GM12878 (cell line): ENCODE measurements around the gene MAPKAP1. TPM values are rescaled to one million over a fixed set of nuclear protein-coding genes. Genes with fewer than 3 reads are reported as not detected.

Experiments used
- ATF7 ChIP-seq: fragments of 450-650 bp; IDR thresholded peaks from 2 replicates; pipeline ENCODE4 v1.6.1; 2016; ENCODE audit warnings: low read depth, mild to moderate bottlenecking
- CHD1 ChIP-seq: IDR thresholded peaks from 2 replicates; pipeline ENCODE4 v1.6.1; 2012; ENCODE audit warnings: low read depth, low read length, improper control_type of control experiment
- DPF2 ChIP-seq: fragments of 450-650 bp; IDR thresholded peaks from 2 replicates; pipeline ENCODE4 v1.6.1; 2017; ENCODE audit warnings: mild to moderate bottlenecking
- EGR1 ChIP-seq, 2 experiments: IDR thresholded peaks; 1 replicate in 1 of 2; 2 replicates in 1 of 2; pipeline ENCODE4 v1.6.1; 2011 to 2012; ENCODE audit warnings: low read depth in 2 of 2, low read length in 2 of 2, borderline replicate concordance in 1 of 2, mild to moderate bottlenecking in 1 of 2, moderate library complexity in 1 of 2
- ETV6 ChIP-seq, 2 experiments: fragments of 450-650 bp in 1 of 2; IDR thresholded peaks in 1 of 2; conservative IDR thresholded peaks in 1 of 2; 2 replicates each; pipeline ENCODE4 v1.6.1; 2014; ENCODE audit warnings: antibody characterized with exemption in 1 of 2, borderline replicate concordance in 1 of 2, low read depth in 1 of 2, mild to moderate bottlenecking in 1 of 2, moderate library complexity in 1 of 2
- FOS ChIP-seq: IDR thresholded peaks from 3 replicates; pipeline ENCODE4 v1.6.1; 2011; ENCODE audit warnings: borderline replicate concordance; ENCODE audit not compliant: insufficient read length; ENCODE audit errors: extremely low read depth
- HDGF ChIP-seq: fragments of 450-650 bp; IDR thresholded peaks from 2 replicates; pipeline ENCODE4 v1.6.1; 2016; ENCODE audit warnings: antibody characterized with exemption
- NR2F1 ChIP-seq: fragments of 450-650 bp; conservative IDR thresholded peaks from 2 replicates; pipeline ENCODE4 v1.6.1; 2017; ENCODE audit warnings: mild to moderate bottlenecking
- PKNOX1 ChIP-seq: fragments of 450-650 bp; IDR thresholded peaks from 2 replicates; pipeline ENCODE4 v1.6.1; 2016; ENCODE audit warnings: mild to moderate bottlenecking
- POLR2AphosphoS2 ChIP-seq: IDR thresholded peaks from 2 replicates; pipeline ENCODE4 v1.6.1; 2011; ENCODE audit warnings: low read depth, mild to moderate bottlenecking, low read length, improper control_type of control experiment, moderate library complexity
- POLR2AphosphoS5 ChIP-seq: IDR thresholded peaks from 2 replicates; pipeline ENCODE4 v1.6.1; 2011; ENCODE audit warnings: mild to moderate bottlenecking, low read length, inconsistent platforms
- POU2F2 ChIP-seq: IDR thresholded peaks from 3 replicates; pipeline ENCODE4 v1.6.1; 2011; ENCODE audit warnings: low read depth, mild to moderate bottlenecking, low read length, borderline replicate concordance
- RAD51 ChIP-seq: fragments of 450-650 bp; IDR thresholded peaks from 2 replicates; pipeline ENCODE4 v1.6.1; 2016; ENCODE audit warnings: moderate library complexity, mild to moderate bottlenecking, inconsistent platforms
- REST ChIP-seq: IDR thresholded peaks from 2 replicates; pipeline ENCODE4 v1.6.1; 2012; ENCODE audit warnings: mild to moderate bottlenecking, low read depth, low read length
- SMAD5 ChIP-seq: IDR thresholded peaks from 2 replicates; pipeline ENCODE4 v1.6.1; 2016; ENCODE audit warnings: antibody characterized with exemption, low read depth
- SMC3 ChIP-seq: IDR thresholded peaks from 2 replicates; pipeline ENCODE4 v1.6.1; 2011; ENCODE audit warnings: low read length, improper control_type of control experiment, borderline replicate concordance
- SUPT20H ChIP-seq: IDR thresholded peaks from 2 replicates; pipeline ENCODE4 v1.6.1; 2011; ENCODE audit warnings: low read depth, mild to moderate bottlenecking, low read length, moderate library complexity, borderline replicate concordance; ENCODE audit not compliant: control insufficient read depth
- ZSCAN29 ChIP-seq: fragments of 450-650 bp; IDR thresholded peaks from 2 replicates; pipeline ENCODE4 v1.6.1; 2017; ENCODE audit warnings: mild to moderate bottlenecking, moderate library complexity
- polyA plus RNA-seq, 11 experiments: library from polyadenylated mRNA; depleted of rRNA in 4 of 11; unstranded in 6 of 11; stranded (reverse) in 5 of 11; fragments of >200 nt; fragmentation: Nextera tagmentation in 4 of 11; fragmentation: Illumina TruSeq in 1 of 11; extraction: Ambion mirVana in 4 of 11; extraction: Trizol in 1 of 11; gene quantifications; 1 replicate in 1 of 11; 2 replicates in 10 of 11; pipeline versions ENCODE4 v1.2.1 to v1.2.3, GENCODE V29; 2011 to 2016; ENCODE audit warnings: inconsistent platforms in 2 of 11, missing spikeins in 2 of 11, low read depth in 1 of 11
- total RNA-seq, 4 experiments: library from RNA; depleted of rRNA in 3 of 4; stranded (reverse); fragments of >200 nt in 3 of 4; fragmentation: Illumina TruSeq in 1 of 4; extraction: Trizol in 1 of 4; gene quantifications; 2 replicates each; pipeline versions ENCODE4 v1.2.1 to v1.2.3, GENCODE V29; 2013 to 2021
- TF ChIP-seq, protein P1 (sequence below), 3 experiments: IDR thresholded peaks in 2 of 3; conservative IDR thresholded peaks in 1 of 3; 2 replicates each; pipeline ENCODE4 v1.5.1; 2011; ENCODE audit warnings: low read depth in 3 of 3, low read length in 3 of 3, mild to moderate bottlenecking in 3 of 3, control low read depth in 2 of 3, moderate library complexity in 2 of 3, inconsistent platforms in 1 of 3, mixed read lengths in 1 of 3; ENCODE audit not compliant: control insufficient read depth in 2 of 3, insufficient read depth in 1 of 3; ENCODE audit errors: extremely low read depth in 1 of 3
- TF ChIP-seq, protein P2 (sequence below): IDR thresholded peaks from 2 replicates; pipeline ENCODE4 v1.6.1; 2012; ENCODE audit warnings: low read depth, low read length, improper control_type of control experiment

The MAPKAP1 gene
- total and polyA plus RNA-seq, 10 of the 15 experiments (the other 5 are each of a cell fraction or from before 2014, with no cell fraction given) = 5.1 to 188 (median 105) TPM

DNA sequence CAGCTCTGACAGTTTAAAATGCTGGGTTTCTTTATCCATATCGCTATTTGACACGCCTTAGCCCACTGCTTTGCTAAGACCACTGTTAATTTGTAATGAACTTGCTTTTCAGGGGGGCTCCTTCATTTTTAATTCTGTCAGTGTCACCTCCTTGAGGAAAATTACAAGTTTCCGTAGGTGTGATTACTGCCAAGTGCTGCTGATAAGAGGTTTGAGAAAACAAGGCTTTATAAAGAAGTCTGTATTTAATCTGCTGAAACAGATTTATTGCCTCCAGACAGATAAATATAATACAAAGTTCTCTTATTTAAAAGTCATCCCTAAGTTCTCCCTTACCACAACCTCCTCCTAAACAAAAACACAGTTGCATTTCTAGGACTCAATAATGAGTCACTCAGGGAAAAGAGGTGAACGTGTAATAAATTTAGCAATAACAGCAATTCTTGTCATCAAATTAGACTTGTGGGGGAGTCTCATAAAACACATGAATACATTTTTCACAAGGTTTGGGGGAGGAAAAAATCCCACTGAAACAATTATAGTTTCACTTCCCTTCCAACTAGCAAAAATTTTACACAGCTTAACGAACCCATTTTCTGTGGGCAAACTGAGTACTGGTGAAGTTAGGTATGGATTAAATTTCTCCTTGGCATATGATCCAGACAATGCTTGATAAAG lies 72.8 kb downstream of the MAPKAP1 start (continued):
- TF ChIP-seq NR2F1 (peak; percentile 51; the same call in 1 of the 2 replicates), FOS (no peak), SMAD5 (no peak), ZSCAN29 (0 out of 2 replicates have a peak, but pooled peaks have one; percentile 49), RAD51 (peak; percentile 43; the same call in 1 of the 2 replicates), HDGF (no peak), SUPT20H (no peak), PKNOX1 (0 out of 2 replicates have a peak, but pooled peaks have one; percentile 11), ETV6 (conservative IDR thresholded peaks at IDR 0.05 in 1 of 2, IDR thresholded peaks at IDR 0.05 in 1 of 2; ENCODE audit: borderline replicate concordance in 1 of 2, low read depth in 1 of 2) (peak in 1 of 2 experiments; percentile 57; a peak in 1 of 4 replicates), POLR2AphosphoS5 (no peak), SMC3 (no peak), DPF2 (peak; percentile 97), POLR2AphosphoS2 (no peak), REST (no peak), ATF7 (peak; percentile 82), EGR1 (IDR thresholded peaks at IDR 0.05; ENCODE audit: borderline replicate concordance in 1 of 2, low read depth in 2 of 2, low read length in 2 of 2) (no peak), POU2F2 (0 out of 3 replicates have a peak, but pooled peaks have one; percentile 36), CHD1 (no peak)
- TF ChIP-seq, protein P1, sequence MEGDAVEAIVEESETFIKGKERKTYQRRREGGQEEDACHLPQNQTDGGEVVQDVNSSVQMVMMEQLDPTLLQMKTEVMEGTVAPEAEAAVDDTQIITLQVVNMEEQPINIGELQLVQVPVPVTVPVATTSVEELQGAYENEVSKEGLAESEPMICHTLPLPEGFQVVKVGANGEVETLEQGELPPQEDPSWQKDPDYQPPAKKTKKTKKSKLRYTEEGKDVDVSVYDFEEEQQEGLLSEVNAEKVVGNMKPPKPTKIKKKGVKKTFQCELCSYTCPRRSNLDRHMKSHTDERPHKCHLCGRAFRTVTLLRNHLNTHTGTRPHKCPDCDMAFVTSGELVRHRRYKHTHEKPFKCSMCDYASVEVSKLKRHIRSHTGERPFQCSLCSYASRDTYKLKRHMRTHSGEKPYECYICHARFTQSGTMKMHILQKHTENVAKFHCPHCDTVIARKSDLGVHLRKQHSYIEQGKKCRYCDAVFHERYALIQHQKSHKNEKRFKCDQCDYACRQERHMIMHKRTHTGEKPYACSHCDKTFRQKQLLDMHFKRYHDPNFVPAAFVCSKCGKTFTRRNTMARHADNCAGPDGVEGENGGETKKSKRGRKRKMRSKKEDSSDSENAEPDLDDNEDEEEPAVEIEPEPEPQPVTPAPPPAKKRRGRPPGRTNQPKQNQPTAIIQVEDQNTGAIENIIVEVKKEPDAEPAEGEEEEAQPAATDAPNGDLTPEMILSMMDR (IDR thresholded peaks at IDR 0.05 in 2 of 3, conservative IDR thresholded peaks at IDR 0.05 in 1 of 3; ENCODE audit: control insufficient read depth in 2 of 3, extremely low read depth in 1 of 3, insufficient read depth in 1 of 3, low read depth in 3 of 3, low read length in 3 of 3) = no peak
- TF ChIP-seq, protein P2, sequence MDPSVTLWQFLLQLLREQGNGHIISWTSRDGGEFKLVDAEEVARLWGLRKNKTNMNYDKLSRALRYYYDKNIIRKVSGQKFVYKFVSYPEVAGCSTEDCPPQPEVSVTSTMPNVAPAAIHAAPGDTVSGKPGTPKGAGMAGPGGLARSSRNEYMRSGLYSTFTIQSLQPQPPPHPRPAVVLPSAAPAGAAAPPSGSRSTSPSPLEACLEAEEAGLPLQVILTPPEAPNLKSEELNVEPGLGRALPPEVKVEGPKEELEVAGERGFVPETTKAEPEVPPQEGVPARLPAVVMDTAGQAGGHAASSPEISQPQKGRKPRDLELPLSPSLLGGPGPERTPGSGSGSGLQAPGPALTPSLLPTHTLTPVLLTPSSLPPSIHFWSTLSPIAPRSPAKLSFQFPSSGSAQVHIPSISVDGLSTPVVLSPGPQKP = no peak; the same call in 1 of the 2 replicates
